LNCaP clone FGC (cell line): ENCODE measurements around the gene PIEZO2.

Experiments used
- DNase-seq: peaks from one replicate; pipeline ENCODE4 v3.0.0-alpha.2; 2011; ENCODE audit warnings: low read depth
- H3K4me3 ChIP-seq: 2 replicates; pipeline ENCODE4 v1.5.1; 2011; ENCODE audit warnings: mild to moderate bottlenecking, low read depth, low read length, control low read depth
- CTCF ChIP-seq: IDR thresholded peaks from 2 replicates; pipeline ENCODE4 v1.5.1; 2012; ENCODE audit warnings: mild to moderate bottlenecking; ENCODE audit not compliant: control insufficient read depth, insufficient read depth; ENCODE audit errors: extremely low read depth

The PIEZO2 gene

DNA sequence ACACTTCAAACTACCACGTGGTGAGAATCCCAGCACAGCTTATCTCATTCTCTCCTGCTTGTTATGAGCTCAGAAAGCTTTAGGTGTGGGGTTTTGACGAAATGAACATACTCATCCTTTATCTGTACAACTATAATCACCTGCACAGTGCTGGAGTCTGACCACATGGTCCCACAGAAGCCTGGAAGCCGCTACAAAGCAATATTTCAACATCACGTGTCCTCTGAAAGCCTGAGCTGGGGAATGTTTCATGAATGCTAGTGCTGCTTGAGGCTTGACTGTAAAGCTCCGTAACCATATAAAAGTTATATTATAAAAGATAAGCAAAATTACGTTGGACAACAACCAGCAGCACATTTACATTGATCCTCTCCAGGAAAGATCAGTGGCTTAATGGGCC lies 43.9 kb downstream of the PIEZO2 start:
- no peak overlapping the region for H3K4me3 ChIP-seq
- no peak for DNase-seq
- no peak for TF ChIP-seq CTCF

GRCh38 chr18:11104307-11104706 lies 45.1 kb downstream of the PIEZO2 start:
- TF ChIP-seq CTCF = no peak
- DNase-seq = no peak
- H3K4me3 ChIP-seq = no peak overlapping the region

DNA sequence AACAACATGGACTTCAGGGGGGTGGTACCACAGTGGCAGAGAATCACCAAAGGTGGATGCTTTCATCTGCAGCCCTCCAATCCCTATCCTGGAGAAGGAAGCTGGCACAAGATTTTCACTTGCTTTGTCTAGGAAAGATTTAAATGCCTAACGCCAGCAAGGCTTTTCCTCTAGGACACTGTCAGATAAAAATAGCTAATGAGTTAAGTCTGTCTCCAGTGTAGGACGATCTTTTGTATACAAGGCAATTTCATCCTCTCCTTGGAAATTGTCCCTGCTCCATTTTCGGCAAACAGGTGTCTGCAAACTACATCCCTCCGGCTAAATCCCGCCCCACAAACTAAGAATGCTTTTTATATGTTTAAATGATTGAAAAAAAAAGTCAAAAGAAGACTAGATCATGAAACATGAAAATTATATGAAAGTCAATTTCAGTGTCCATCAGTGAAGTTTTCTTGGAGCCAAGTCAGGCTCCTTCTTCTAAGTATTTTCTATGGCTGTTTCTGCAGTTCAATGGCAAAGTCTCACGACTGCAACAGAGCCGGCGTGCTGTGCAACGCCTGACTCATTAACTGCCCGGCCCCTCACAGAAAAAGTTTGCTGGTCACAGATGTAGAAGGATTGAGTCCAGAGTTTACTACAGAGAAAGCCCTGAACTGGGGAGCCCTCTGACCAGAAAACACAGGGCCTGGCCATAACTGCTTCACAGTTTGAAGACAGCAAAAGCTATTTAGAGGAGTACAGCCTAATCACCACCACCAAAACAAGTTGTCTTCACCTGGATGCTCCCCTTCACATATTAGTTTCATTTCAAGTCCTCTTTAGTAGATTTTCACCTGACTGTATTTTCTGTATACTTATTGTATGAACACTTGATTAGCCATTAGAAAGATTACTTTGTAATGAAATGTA lies 52.3 kb downstream of the PIEZO2 start:
- DNase-seq = no peak
- no peak for TF ChIP-seq CTCF
- H3K4me3 ChIP-seq = no peak overlapping the region

GRCh38 chr18:11096411-11096810 lies 53.0 kb downstream of the PIEZO2 start:
- H3K4me3 ChIP-seq = no peak overlapping the region
- no peak for TF ChIP-seq CTCF
- no peak for DNase-seq

- no peak overlapping the region for H3K4me3 ChIP-seq
- no peak for TF ChIP-seq CTCF
- DNase-seq = no peak
Measured at GRCh38 chr18:11095674-11096293, 53.6 kb downstream of the PIEZO2 start.

GRCh38 chr18:11095211-11095610 lies 54.2 kb downstream of the PIEZO2 start:
- no peak for DNase-seq
- no peak overlapping the region for H3K4me3 ChIP-seq
- TF ChIP-seq CTCF = no peak
